IMR-90 (cell line): ENCODE results near the gene MS4A18. TPM values are rescaled to one million over a fixed set of nuclear protein-coding genes. Genes with fewer than 3 reads are reported as not detected.

Experiments
- ATAC-seq: fragments of 200-7000 bp; cut with Tn5 transposase; 2 replicates; pipeline ENCODE4 v1.9.1; 2020; ENCODE audit warnings: low read depth, mild to moderate bottlenecking, moderate library complexity
- BruUV-seq: library from RNA; stranded (reverse); fragments of 400-500 nt; replicated peaks from 2 replicates; lab custom pipeline; 2021; lab: Mats Ljungman, UMichigan
- CTCF ChIA-PET: fragments of 300-600 bp; formaldehyde crosslinking; extraction: SDS; loops from one replicate; lab custom pipeline; 2021; ENCODE audit warnings: antibody characterized with exemption; lab: Yijun Ruan, JAX
- POLR2A ChIA-PET: fragments of 300-600 bp; sonication (Branson Sonifier 250); formaldehyde crosslinking; loops from one replicate; lab custom pipeline; 2022; ENCODE audit warnings: antibody characterized with exemption; ENCODE audit not compliant: unreplicated experiment; lab: Charles Lee
- DNase-seq: peaks from one replicate; pipeline ENCODE4 v3.0.0; 2013
- H2AFZ ChIP-seq: replicated peaks from 2 replicates; pipeline ENCODE3; 2013; ENCODE audit warnings: low read length, mild to moderate bottlenecking; ENCODE audit not compliant: poor library complexity
- H2AK5ac ChIP-seq: 2 replicates; pipeline ENCODE4 v1.6.1; 2013; ENCODE audit warnings: low read depth, low read length, inconsistent platforms
- H2AK9ac ChIP-seq: replicated peaks from 2 replicates; pipeline ENCODE3; 2013; ENCODE audit warnings: mild to moderate bottlenecking, low read depth, low read length, moderate library complexity; ENCODE audit not compliant: poor library complexity
- H2BK120ac ChIP-seq: 2 replicates; pipeline ENCODE4 v1.6.1; 2013; ENCODE audit warnings: low read depth, low read length, inconsistent platforms
- H2BK15ac ChIP-seq: 3 replicates; pipeline ENCODE4 v1.6.1; 2013; ENCODE audit warnings: low read depth, low read length, inconsistent platforms
- H2BK20ac ChIP-seq: 2 replicates; pipeline ENCODE4 v1.6.1; 2013; ENCODE audit warnings: low read depth, mild to moderate bottlenecking, inconsistent platforms, low read length, moderate library complexity
- H2BK5ac ChIP-seq: 2 replicates; pipeline ENCODE4 v1.6.1; 2013; ENCODE audit warnings: mild to moderate bottlenecking, low read depth, low read length, inconsistent platforms; ENCODE audit not compliant: poor library complexity, severe bottlenecking
- H3K14ac ChIP-seq: replicated peaks from 2 replicates; pipeline ENCODE4 v1.6.1; 2013; ENCODE audit warnings: low read depth, low read length, inconsistent platforms
- H3K18ac ChIP-seq: 2 replicates; pipeline ENCODE4 v1.6.1; 2013; ENCODE audit warnings: low read depth, low read length, control low read depth
- H3K23ac ChIP-seq: 2 replicates; pipeline ENCODE4 v1.6.1; 2013; ENCODE audit warnings: low read depth, low read length, inconsistent platforms
- H3K27ac ChIP-seq: 2 replicates; pipeline ENCODE4 v1.5.1; 2013; ENCODE audit warnings: mild to moderate bottlenecking, control low read depth, low read length; ENCODE audit not compliant: insufficient read depth
- H3K27me3 ChIP-seq: 2 replicates; pipeline ENCODE4 v1.6.1; 2013; ENCODE audit warnings: low read length; ENCODE audit not compliant: control insufficient read depth, insufficient read depth
- H3K36me3 ChIP-seq: 2 replicates; pipeline ENCODE4 v1.6.1; 2013; ENCODE audit warnings: low read length, mixed read lengths; ENCODE audit not compliant: control insufficient read depth, insufficient read depth
- H3K4ac ChIP-seq: 2 replicates; pipeline ENCODE4 v1.6.1; 2013; ENCODE audit warnings: low read depth, low read length, inconsistent platforms
- H3K4me1 ChIP-seq: 2 replicates; pipeline ENCODE4 v1.6.1; 2013; ENCODE audit warnings: low read length, mixed read lengths; ENCODE audit not compliant: control insufficient read depth, insufficient read depth
- H3K4me2 ChIP-seq: 2 replicates; pipeline ENCODE4 v1.6.1; 2013; ENCODE audit warnings: low read depth, mild to moderate bottlenecking, control low read depth, low read length, moderate library complexity
- H3K4me3 ChIP-seq: 2 replicates; pipeline ENCODE4 v1.5.1; 2013; ENCODE audit warnings: low read depth, mild to moderate bottlenecking, control low read depth, low read length, moderate library complexity; ENCODE audit not compliant: insufficient read depth
- H3K56ac ChIP-seq: 2 replicates; pipeline ENCODE4 v1.6.1; 2013; ENCODE audit warnings: low read length, inconsistent platforms; ENCODE audit not compliant: insufficient read depth; ENCODE audit errors: extremely low read depth
- H3K79me1 ChIP-seq, 2 experiments: 2 replicates each; pipeline ENCODE4 v1.6.1; 2013; ENCODE audit warnings: low read length in 2 of 2, inconsistent platforms in 1 of 2, low read depth in 1 of 2
- H3K9ac ChIP-seq: 2 replicates; pipeline ENCODE4 v1.6.1; 2013; ENCODE audit warnings: low read depth, low read length, control low read depth
- H3K9me1 ChIP-seq: 2 replicates; pipeline ENCODE4 v1.6.1; 2013; ENCODE audit warnings: low read length, inconsistent platforms; ENCODE audit not compliant: insufficient read depth
- H3K9me3 ChIP-seq: 2 replicates; pipeline ENCODE4 v1.6.1; 2013; ENCODE audit warnings: low read length; ENCODE audit not compliant: control insufficient read depth, insufficient read depth
- H4K20me1 ChIP-seq: 2 replicates; pipeline ENCODE4 v1.6.1; 2013; ENCODE audit warnings: low read length, inconsistent platforms; ENCODE audit not compliant: insufficient read depth
- H4K5ac ChIP-seq: 2 replicates; pipeline ENCODE4 v1.6.1; 2013; ENCODE audit warnings: mild to moderate bottlenecking, low read depth, low read length, control low read depth
- H4K8ac ChIP-seq, 2 experiments: 2 replicates each; pipeline ENCODE4 v1.6.1; 2013; ENCODE audit warnings: low read depth in 2 of 2, low read length in 2 of 2, control low read depth in 1 of 2, inconsistent platforms in 1 of 2
- H4K91ac ChIP-seq: 2 replicates; pipeline ENCODE4 v1.6.1; 2013; ENCODE audit warnings: low read depth, low read length, inconsistent platforms; ENCODE audit not compliant: insufficient read depth
- BHLHE40 ChIP-seq: fragments of 150-350 bp; IDR thresholded peaks from 2 replicates; pipeline ENCODE4 v1.6.1; 2016; ENCODE audit warnings: mild to moderate bottlenecking, low read depth, low read length
- CHD1 ChIP-seq: IDR thresholded peaks from 2 replicates; pipeline ENCODE4 v1.6.1; 2012; ENCODE audit warnings: low read depth, low read length, improper control_type of control experiment
- ELK1 ChIP-seq: fragments of 150-350 bp; IDR thresholded peaks from 2 replicates; pipeline ENCODE4 v1.6.1; 2016; ENCODE audit warnings: low read depth, mild to moderate bottlenecking, low read length, moderate library complexity, borderline replicate concordance
- FOS ChIP-seq: fragments of 150-350 bp; IDR thresholded peaks from 2 replicates; pipeline ENCODE4 v1.6.1; 2016; ENCODE audit warnings: low read depth, low read length
- MAFK ChIP-seq: IDR thresholded peaks from 2 replicates; pipeline ENCODE4 v1.6.1; 2012; ENCODE audit warnings: low read depth, low read length, improper control_type of control experiment
- MAZ ChIP-seq: IDR thresholded peaks from 2 replicates; pipeline ENCODE4 v1.6.1; 2012; ENCODE audit warnings: low read depth, mild to moderate bottlenecking, low read length, improper control_type of control experiment, moderate library complexity, borderline replicate concordance
- MXI1 ChIP-seq: IDR thresholded peaks from 2 replicates; pipeline ENCODE4 v1.6.1; 2012; ENCODE audit warnings: low read depth, mild to moderate bottlenecking, low read length, moderate library complexity, borderline replicate concordance
- RAD21 ChIP-seq: IDR thresholded peaks from 2 replicates; pipeline ENCODE4 v1.6.1; 2012; ENCODE audit warnings: low read length, improper control_type of control experiment
- RFX5 ChIP-seq: IDR thresholded peaks from 2 replicates; pipeline ENCODE4 v1.8.0; 2012; ENCODE audit warnings: low read depth, mild to moderate bottlenecking, low read length, moderate library complexity
- SMC3 ChIP-seq: fragments of 150-350 bp; IDR thresholded peaks from 2 replicates; pipeline ENCODE4 v1.6.1; 2016; ENCODE audit warnings: low read depth, mild to moderate bottlenecking, antibody characterized with exemption, low read length, moderate library complexity
- USF2 ChIP-seq: fragments of 150-350 bp; IDR thresholded peaks from 2 replicates; pipeline ENCODE4 v1.6.1; 2017; ENCODE audit warnings: mild to moderate bottlenecking, antibody characterized with exemption, low read length, low read depth
- WGBS, 2 experiments: methylation state at CpG; one replicate each; pipeline versions ENCODE4 v1.1.5 to v1.1.7; 2013; ENCODE audit warnings: missing lambda C conversion rate in 2 of 2; ENCODE audit not compliant: insufficient read length in 1 of 2; ENCODE audit errors: extremely low coverage in 2 of 2; 5-methylcytosine and 5-hydroxymethylcytosine counted together
- dilution Hi-C: fragments of 300-500 bp; cut with HindIII; formaldehyde crosslinking; loops from one replicate; pipeline ENCODE4 v1.14.3; 2018; ENCODE audit warnings: low sequenced_read_pairs; ENCODE audit not compliant: unreplicated experiment
- in situ Hi-C: fragments of 300-500 bp; cut with MboI; formaldehyde crosslinking; loops from 3 replicates; pipeline ENCODE4 v1.14.3; 2019; ENCODE audit warnings: low sequenced_read_pairs, inconsistent platforms, mixed read lengths
- intact Hi-C: fragments of 100-400 bp; cut with micrococcal nuclease; formaldehyde crosslinking; loops from 2 replicates; pipeline ENCODE4 v1.10.0; 2022
- polyA plus RNA-seq, 3 experiments: library from polyadenylated mRNA; depleted of rRNA; stranded (reverse); fragments of >200 nt; gene quantifications; 2 replicates each; pipeline ENCODE4 v1.2.3, GENCODE V29; 2012; ENCODE audit warnings: low replicate concordance in 1 of 3
- total RNA-seq: library from RNA; depleted of rRNA; stranded (reverse); fragments of >200 nt; gene quantifications from 2 replicates; pipeline ENCODE4 v1.2.3, GENCODE V29; 2012

MS4A18 gene
- total and polyA plus RNA-seq, 2 of the 4 experiments (the other 2 are of a cell fraction), result not detected

DNA sequence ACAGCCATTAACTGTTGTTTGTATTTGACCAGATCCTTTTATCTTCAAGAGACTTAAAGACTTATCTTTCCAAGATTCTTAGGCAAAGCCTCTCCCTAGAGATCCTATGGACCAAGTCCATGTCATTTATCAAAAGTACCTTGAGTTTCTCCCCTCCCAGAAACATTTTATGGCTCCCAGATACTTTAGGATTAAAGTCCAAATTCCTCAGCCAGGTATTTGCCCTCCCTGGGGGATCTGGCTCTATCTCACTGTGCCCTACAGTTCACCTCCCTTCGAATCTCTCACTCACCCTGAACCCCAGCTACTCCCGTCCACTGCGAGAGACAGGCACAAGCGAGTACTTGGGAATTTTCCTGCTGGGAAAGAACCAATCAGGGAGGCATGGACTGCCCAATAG lies 13.2 kb upstream of the MS4A18 start:
- no peak overlapping the region for H3K4me3 ChIP-seq
- no peak overlapping the region for H4K5ac ChIP-seq
- H3K27ac ChIP-seq, result no peak overlapping the region
- no peak overlapping the region for H2BK15ac ChIP-seq
- TF ChIP-seq BHLHE40, result no peak
- TF ChIP-seq RFX5, result no peak
- no peak for TF ChIP-seq ELK1
- TF ChIP-seq FOS, result no peak
- no peak for TF ChIP-seq SMC3
- no peak for TF ChIP-seq MXI1
- no peak for TF ChIP-seq USF2
- no peak for TF ChIP-seq MAFK
- no peak for TF ChIP-seq RAD21
- no peak for TF ChIP-seq CHD1
- no peak for TF ChIP-seq MAZ
- no CpG with 5 or more reads among the region's 4 CpGs for WGBS, 2 experiments
- no peak for DNase-seq
- H4K91ac ChIP-seq, result no peak overlapping the region
- H3K14ac ChIP-seq, result no peak overlapping the region
- no peak overlapping the region for H3K4ac ChIP-seq
- H3K79me1 ChIP-seq, result no peaks in the 10 kb centered on the region
- no peak overlapping the region for H3K56ac ChIP-seq
- H3K27me3 ChIP-seq, result no peaks in the 10 kb centered on the region
- H3K23ac ChIP-seq, result no peak overlapping the region
- H4K20me1 ChIP-seq, result no peaks in the 10 kb centered on the region
- dilution Hi-C loops (no loop called here), in situ Hi-C loops (no loop called here), intact Hi-C loops (no loop called here)
- H3K9ac ChIP-seq, result no peak overlapping the region
- no peak overlapping the region for H2AFZ ChIP-seq
- no peak overlapping the region for H2BK20ac ChIP-seq
- CTCF ChIA-PET, result no interaction called here
- no peak overlapping the region for H2BK5ac ChIP-seq
- no TSS peak for BruUV-seq
- no peaks in the 10 kb centered on the region for H3K9me1 ChIP-seq
- no peak overlapping the region for H2AK9ac ChIP-seq
- no peak overlapping the region for H2AK5ac ChIP-seq
- H3K36me3 ChIP-seq, result no peaks in the 10 kb centered on the region
- no peak overlapping the region for H3K18ac ChIP-seq
- H3K4me2 ChIP-seq, result no peak overlapping the region
- no peak for ATAC-seq
- H2BK120ac ChIP-seq, result no peak overlapping the region
- H3K4me1 ChIP-seq, result no peaks in the 10 kb centered on the region
- H4K8ac ChIP-seq, result no peak overlapping the region
- POLR2A ChIA-PET, result no interaction called here
- H3K9me3 ChIP-seq, result no peaks in the 10 kb centered on the region
